NCI-H2081 treated with DMSO at 0.1 percent for 48 hours (cell line): Measurements from ENCODE around the gene ZNF500.

Experiments
- DNase-seq: peaks from one replicate; lab custom pipeline; 2025; lab: John Stamatoyannopoulos, UW

The ZNF500 gene

DNA sequence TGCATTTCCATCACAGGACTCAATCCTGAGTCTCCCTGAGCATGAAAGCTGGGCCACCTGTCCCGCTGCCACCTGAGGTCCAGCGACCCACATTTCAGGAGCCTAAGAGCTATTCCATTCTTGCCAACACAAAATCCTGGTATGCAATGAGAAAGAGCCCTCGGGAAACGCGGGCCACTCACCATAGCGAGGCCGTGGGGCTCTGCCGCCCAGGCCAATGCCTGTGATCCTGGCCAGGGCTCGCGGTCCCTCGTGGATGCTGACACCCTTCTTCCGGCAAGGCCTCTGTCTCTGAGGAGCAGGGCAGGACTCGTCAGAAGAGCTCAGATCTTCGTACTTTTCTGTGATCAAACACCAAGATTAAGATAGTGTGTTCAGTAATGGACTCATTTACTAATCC, 62.0 kb downstream of the ZNF500 start:
- DNase-seq = no peak

GRCh38 chr16:4704491-4704890, 62.5 kb downstream of the ZNF500 start:
- no peak for DNase-seq

DNA sequence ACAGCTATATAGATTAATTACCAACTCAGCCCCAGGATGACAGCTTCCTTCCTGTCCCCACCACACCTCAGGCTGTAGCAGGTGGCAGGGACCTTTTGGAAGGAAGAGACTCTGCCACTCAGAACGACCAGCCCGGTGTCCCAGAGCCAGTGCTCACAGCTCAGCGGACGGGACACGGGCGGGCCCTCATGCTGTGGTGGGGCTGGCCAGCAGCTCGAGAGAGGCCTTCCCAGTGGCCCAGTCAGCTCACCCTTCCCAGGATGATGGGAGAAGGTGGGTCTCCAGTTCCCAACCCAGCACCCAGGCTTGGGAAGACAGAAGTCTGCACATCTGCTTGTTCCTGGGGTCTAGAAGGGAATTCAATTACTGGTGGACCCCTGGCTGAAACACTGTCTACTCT, 63.1 kb downstream of the ZNF500 start:
- no peak for DNase-seq

DNA sequence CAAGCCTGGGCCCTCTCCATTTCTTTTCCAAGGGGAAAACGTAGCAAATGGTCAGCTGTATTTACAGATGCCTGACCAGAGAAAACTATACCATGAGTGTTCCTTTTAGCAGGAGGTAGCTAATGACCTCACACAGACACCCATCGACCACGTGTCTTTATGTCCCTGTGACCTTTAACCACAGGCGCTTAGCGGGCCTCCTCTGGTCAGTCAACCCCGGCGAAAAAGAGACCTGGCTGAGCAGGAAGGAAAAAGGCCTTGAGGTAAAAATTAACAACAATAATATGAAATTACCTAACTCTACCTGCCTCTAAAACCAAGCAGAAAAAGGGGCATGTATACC, 64.5 kb downstream of the ZNF500 start:
- DNase-seq = no peak

DNA sequence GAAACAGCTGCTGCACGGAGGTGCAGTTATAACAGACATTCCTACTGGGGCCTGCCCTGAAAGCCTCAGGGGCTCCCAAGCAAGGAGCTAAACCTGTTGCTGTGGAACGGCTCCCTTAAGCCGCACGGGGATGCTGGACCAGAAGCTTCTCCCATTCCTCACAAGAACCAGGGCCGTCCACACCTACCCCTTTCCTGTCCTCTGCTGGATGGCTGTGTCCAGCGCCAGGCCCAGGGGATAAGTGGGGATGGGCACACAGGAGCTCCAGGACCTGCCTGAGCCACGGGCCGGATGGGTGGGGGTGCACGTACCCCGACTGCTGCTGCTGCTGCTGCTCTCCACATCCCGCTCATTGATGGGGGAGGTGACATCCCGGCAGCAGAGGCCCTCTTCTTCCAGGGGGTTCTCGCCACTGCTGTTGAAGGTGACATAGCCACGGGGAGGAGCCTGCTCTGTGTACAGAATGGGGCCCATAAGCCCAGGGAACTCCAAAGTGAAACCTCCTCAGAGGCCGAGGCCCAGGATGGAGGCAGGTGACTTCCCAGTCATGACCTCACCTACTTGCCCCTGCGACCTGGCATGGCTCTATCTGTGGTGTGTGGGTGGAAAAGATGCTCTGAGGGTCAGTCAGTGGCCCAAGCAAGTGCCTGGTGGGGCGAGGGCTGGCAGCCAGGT, 65.0 kb downstream of the ZNF500 start:
- DNase-seq = no peak

DNA sequence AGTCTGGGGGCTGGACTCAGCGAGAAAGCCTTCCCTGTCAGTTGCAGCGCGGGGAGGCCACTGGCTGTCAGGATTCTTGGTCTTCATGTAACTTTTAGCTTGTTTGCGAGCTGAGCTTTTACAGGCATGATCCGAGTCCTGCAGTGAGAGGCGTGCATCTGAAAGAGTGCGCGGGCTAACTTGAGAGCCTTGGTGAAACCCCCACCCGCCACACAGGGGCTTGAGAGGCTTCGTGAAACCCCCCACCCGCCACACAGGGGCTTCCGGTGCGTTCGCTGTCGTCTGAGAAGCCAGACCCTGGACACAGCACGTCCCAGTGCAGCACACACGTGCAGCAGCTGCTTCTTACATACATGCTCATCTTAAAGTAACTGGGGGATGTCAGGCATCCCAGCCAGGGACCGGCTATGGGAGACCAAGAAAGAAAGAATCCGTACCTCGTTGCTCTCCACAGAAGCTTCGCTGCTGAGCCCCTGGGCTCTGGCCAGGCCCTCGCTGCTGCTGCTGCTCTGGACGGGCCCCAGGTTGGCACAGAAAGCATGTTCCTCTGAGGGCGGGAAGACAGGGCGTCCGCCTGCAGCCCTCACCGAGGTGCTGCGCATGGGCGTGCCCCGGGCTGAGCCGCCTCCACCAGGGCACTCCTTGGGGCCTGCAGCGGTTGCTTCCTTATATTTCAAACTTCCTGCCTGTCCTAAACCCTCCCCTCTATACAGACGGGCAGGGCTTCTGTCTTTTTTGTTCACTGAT, 65.8 kb downstream of the ZNF500 start:
- no peak for DNase-seq

DNA sequence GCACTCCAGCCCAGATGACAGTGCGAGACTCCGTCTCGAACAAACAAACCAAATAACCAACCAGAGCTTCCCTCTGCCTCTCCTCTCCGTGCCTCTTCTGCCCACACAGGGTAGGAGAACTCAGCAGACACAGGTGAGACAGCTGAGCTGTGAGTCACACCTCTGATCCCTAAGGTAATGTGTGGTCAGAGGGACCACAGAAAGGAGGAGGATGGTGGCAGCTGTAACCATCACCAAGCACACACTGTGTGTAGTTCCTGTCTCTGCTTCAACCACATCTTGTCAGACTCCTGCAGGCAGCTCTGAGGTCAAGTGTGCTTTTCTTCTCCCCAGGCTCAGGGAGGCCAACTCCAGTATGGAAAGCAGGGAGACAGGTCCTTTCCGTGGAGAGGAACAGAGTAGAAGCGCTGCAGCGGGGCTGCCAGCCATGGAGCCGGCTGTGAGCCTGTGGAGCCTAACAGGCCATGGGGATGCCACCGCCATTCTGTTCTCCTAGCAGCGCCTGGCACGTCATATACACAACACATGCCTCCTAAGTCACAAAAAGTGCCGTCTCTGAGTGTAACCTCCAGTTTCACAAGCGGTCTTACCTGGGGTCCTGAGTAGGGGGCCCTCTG, 66.5 kb downstream of the ZNF500 start:
- no peak for DNase-seq

- no peak for DNase-seq
Measured at GRCh38 chr16:4699046-4699556, 67.9 kb downstream of the ZNF500 start.

GRCh38 chr16:4698321-4699045, 68.5 kb downstream of the ZNF500 start:
- DNase-seq = no peak
